Measurements from ENCODE around the gene PRDM16. TPM values are rescaled to one million over a fixed set of nuclear protein-coding genes. Genes with fewer than 3 reads are reported as not detected.

Gene PRDM16
- total and polyA plus RNA-seq, 7 donors = 0.04 to 1.2 (median 0.31) TPM

DNA sequence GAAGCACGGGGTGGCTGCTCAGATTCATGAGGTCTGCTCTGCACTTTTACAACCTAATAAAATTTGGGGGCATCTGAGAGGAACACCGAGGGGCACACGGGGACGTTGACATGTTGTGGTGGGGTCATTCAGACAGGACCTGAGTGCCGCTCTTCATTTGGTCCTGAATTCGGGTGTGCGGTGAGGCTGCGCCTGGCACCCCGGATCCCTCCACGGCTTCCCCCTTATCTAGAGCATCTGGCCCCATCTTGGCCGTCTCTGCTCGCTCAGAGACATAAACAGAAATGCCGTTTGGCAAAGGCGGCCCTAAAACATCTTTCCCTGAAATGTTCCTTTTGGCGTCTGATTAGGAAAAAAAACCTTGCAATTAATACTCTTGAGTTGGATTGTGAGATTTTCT is 157.2 kb downstream of the PRDM16 start:
- TF ChIP-seq, protein P1, sequence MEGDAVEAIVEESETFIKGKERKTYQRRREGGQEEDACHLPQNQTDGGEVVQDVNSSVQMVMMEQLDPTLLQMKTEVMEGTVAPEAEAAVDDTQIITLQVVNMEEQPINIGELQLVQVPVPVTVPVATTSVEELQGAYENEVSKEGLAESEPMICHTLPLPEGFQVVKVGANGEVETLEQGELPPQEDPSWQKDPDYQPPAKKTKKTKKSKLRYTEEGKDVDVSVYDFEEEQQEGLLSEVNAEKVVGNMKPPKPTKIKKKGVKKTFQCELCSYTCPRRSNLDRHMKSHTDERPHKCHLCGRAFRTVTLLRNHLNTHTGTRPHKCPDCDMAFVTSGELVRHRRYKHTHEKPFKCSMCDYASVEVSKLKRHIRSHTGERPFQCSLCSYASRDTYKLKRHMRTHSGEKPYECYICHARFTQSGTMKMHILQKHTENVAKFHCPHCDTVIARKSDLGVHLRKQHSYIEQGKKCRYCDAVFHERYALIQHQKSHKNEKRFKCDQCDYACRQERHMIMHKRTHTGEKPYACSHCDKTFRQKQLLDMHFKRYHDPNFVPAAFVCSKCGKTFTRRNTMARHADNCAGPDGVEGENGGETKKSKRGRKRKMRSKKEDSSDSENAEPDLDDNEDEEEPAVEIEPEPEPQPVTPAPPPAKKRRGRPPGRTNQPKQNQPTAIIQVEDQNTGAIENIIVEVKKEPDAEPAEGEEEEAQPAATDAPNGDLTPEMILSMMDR (IDR thresholded peaks at IDR 0.05) = no peak
- 76% methylated on average over 15 of the region's 15 CpGs for WGBS, 3 donors
- intact Hi-C loops (cut with DNase I) = no loop called here
- Histone ChIP-seq H3K27me3 (ENCODE audit: insufficient read depth in 3 of 3, low read length in 2 of 3) (peaks cover 0 to 38% (median 5%) of the 10 kb centered on the region in 3 donors), H3K4me1 (no peaks in the 10 kb centered on the region), H3K27ac (no peak overlapping the region), H3K36me3 (ENCODE audit: insufficient read depth in 1 of 2, low read depth in 1 of 2) (no peaks in the 10 kb centered on the region), H3K9me3 (no peaks in the 10 kb centered on the region), H3K4me3 (no peak overlapping the region)
- DNase-seq (no peak), ATAC-seq (no peak)

DNA sequence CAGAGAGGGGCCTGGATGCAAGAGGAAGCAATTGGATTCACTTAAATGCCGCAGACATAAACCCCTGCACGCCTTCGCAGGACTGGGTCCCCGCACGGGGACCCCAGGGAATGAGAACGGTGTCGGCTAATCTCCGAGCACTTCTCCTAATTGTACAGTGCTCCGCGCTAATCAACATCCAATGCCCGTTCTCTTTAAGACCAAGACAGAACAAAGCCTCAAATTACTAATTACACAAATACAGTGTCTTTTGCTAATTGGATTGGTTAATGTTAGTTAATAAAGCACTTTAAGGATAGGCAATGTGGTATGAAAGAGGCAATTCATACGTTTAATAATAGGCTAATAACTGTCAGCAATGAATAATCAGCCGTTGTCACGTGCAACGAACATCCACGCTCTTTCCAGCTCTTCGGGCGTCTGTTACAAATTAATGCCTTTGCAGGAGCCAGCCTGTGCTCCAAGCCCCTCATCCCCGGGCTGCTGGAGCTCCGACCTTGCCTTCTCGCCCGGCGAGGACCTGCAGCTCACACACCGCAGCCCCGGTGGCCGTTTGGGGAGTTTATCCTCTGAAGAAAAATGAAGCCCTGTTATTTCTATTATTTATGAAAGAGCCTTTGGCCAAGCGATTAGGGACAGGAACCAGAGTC is 157.8 kb downstream of the PRDM16 start:
- Histone ChIP-seq H3K4me3 (no peak overlapping the region), H3K27me3 (ENCODE audit: insufficient read depth in 3 of 3, low read length in 2 of 3) (peaks cover 0 to 39% (median 5%) of the 10 kb centered on the region in 3 donors), H3K9me3 (no peaks in the 10 kb centered on the region), H3K36me3 (ENCODE audit: insufficient read depth in 1 of 2, low read depth in 1 of 2) (no peaks in the 10 kb centered on the region), H3K27ac (no peak overlapping the region), H3K4me1 (no peaks in the 10 kb centered on the region)
- TF ChIP-seq, protein P1 (IDR thresholded peaks at IDR 0.05) = no peak
- ATAC-seq = no peak
- WGBS, 3 donors = 62 to 72% (median 72%) methylated on average over 27 of the region's 27 CpGs
- DNase-seq = no peak
- intact Hi-C loops (cut with DNase I) = no loop called here

DNA sequence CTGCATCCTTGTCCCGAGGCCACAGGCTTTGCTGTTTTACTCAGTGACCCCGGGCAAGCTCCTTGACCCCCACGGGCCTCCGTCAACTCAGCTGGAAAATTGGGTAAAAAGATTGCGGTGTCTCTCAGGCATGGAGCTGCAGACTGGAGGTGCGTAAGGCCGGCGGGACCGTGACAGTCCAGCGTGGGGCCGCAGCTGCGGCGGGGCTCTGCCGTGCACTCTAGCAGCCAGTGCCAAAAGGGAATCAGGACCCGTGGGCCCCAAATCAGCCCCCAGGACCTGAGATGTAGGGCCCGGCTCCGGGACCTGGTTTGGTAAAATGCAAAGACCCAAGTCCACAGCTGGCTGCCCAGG is 158.3 kb downstream of the PRDM16 start:
- no peaks in the 10 kb centered on the region for H3K4me1 ChIP-seq
- WGBS, 3 donors = 67 to 75% (median 70%) methylated on average over 17 of the region's 17 CpGs
- no peak for DNase-seq
- no peak overlapping the region for H3K4me3 ChIP-seq
- H3K9me3 ChIP-seq = no peaks in the 10 kb centered on the region
- no peaks in the 10 kb centered on the region for H3K36me3 ChIP-seq (ENCODE audit: insufficient read depth in 1 of 2, low read depth in 1 of 2)
- TF ChIP-seq, protein P1 (IDR thresholded peaks at IDR 0.05) = no peak
- no peak for ATAC-seq
- H3K27me3 ChIP-seq (ENCODE audit: insufficient read depth in 3 of 3, low read length in 2 of 3) = peaks cover 0 to 42% (median 8%) of the 10 kb centered on the region in 3 donors
- intact Hi-C loops (cut with DNase I) = no loop called here
- H3K27ac ChIP-seq = no peak overlapping the region

DNA sequence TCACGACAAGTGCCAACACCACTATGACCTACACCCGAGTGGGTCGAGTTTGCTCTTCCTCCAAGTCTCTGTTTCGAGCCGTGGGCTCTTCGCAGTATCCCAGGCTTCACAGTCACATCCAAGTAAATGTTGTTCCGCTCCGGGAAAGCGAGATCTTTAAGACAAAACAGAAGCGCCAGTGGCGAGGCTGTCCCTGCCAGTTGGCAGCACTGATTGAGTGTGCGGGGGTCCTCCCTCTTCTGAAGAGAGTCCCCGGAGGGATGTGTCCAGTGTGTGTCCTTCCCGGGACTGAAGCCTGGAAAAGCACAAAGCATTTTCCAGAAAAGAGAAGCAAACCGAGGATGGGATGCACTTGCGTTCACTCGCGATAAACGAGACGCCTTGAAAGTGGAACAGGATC is 158.9 kb downstream of the PRDM16 start:
- peaks cover 0 to 47% (median 8%) of the 10 kb centered on the region in 3 donors for H3K27me3 ChIP-seq (ENCODE audit: insufficient read depth in 3 of 3, low read length in 2 of 3)
- ATAC-seq = no peak
- intact Hi-C loops (cut with DNase I) = no loop called here

More for the DNA sequence above, 158.9 kb downstream of the PRDM16 start:
- H3K36me3 ChIP-seq (ENCODE audit: insufficient read depth in 1 of 2, low read depth in 1 of 2) = no peaks in the 10 kb centered on the region
- H3K4me3 ChIP-seq = no peak overlapping the region
- no peaks in the 10 kb centered on the region for H3K9me3 ChIP-seq
- WGBS, 3 donors = 82 to 90% (median 84%) methylated on average over 20 of the region's 20 CpGs
- H3K27ac ChIP-seq = no peak overlapping the region
- no peaks in the 10 kb centered on the region for H3K4me1 ChIP-seq
- no peak for DNase-seq
- TF ChIP-seq, protein P1 (IDR thresholded peaks at IDR 0.05) = no peak
